ENCODE measurements around the gene PPP1CC. TPM values are rescaled to one million over a fixed set of nuclear protein-coding genes. Genes with fewer than 3 reads are reported as not detected.
A peak's percentile ranks its signal among the peaks of the same experiment; 100 is the strongest.

PPP1CC gene
- total RNA-seq, 6 experiments from 2014 or later: 95.2 to 140 (median 134) TPM

DNA sequence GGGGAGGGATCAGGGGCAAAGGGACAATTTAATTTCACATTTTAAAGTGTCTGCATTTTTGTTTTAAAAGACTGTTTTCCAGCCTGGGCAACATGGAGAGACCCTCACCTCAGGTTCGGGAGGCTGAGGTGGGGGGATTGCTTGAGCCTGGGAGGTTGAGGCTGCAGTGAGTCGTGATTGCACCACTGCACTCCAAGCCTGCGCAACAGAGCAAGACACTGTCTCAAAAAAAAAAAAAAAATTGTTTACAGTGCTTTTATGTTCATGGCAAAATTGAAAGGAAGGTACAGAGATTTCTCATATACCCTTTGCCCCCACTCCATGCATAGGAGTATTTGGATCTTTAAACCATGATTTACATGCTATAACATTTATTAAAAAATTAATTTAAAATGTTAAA lies 37.4 kb downstream of the PPP1CC start:
- no peaks in the 10 kb centered on the region for H3K9me3 Mint-ChIP-seq
- H3K4me3 Mint-ChIP-seq: no peak overlapping the region
- no peaks in the 10 kb centered on the region; the same call in 1 of the 2 replicates for H3K36me3 Mint-ChIP-seq (ENCODE audit: low read depth)
- H3K4me1 Mint-ChIP-seq (ENCODE audit: low read depth): no peaks in the 10 kb centered on the region
- DNase-seq: no peak
- no peak overlapping the region for H3K27ac Mint-ChIP-seq
- peaks cover 3% of the 10 kb centered on the region; the same call in 1 of the 2 replicates for H3K27me3 Mint-ChIP-seq (ENCODE audit: insufficient read depth)
- TF ChIP-seq, protein P1, sequence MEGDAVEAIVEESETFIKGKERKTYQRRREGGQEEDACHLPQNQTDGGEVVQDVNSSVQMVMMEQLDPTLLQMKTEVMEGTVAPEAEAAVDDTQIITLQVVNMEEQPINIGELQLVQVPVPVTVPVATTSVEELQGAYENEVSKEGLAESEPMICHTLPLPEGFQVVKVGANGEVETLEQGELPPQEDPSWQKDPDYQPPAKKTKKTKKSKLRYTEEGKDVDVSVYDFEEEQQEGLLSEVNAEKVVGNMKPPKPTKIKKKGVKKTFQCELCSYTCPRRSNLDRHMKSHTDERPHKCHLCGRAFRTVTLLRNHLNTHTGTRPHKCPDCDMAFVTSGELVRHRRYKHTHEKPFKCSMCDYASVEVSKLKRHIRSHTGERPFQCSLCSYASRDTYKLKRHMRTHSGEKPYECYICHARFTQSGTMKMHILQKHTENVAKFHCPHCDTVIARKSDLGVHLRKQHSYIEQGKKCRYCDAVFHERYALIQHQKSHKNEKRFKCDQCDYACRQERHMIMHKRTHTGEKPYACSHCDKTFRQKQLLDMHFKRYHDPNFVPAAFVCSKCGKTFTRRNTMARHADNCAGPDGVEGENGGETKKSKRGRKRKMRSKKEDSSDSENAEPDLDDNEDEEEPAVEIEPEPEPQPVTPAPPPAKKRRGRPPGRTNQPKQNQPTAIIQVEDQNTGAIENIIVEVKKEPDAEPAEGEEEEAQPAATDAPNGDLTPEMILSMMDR (IDR thresholded peaks at IDR 0.05): no peak

DNA sequence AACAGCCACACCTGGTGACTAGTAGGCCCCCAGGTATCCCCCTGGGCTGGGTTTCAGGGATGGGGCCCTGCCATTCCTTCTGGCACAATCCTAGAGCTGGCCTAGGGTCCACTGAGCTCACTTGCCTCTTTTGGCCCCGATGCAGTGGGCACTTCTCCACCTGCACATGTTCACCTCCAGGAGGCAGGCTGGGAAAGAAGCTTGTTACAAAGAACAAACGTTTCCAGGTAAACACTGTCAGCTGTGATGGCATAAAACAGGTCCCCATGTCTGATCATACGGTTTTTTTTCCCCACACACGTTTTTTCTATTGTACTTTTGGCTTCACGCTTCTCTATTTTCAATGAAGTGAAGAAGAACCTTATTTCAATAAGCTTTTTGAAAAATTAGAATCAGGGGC lies 37.9 kb downstream of the PPP1CC start:
- no peaks in the 10 kb centered on the region for H3K9me3 Mint-ChIP-seq
- H3K36me3 Mint-ChIP-seq (ENCODE audit: low read depth): no peaks in the 10 kb centered on the region
- no peaks in the 10 kb centered on the region for H3K4me1 Mint-ChIP-seq (ENCODE audit: low read depth)
- H3K4me3 Mint-ChIP-seq: no peak overlapping the region
- peaks cover 3% of the 10 kb centered on the region; the same call in 1 of the 2 replicates for H3K27me3 Mint-ChIP-seq (ENCODE audit: insufficient read depth)
- H3K27ac Mint-ChIP-seq: no peak overlapping the region
- DNase-seq: no peak
- TF ChIP-seq, protein P1 (IDR thresholded peaks at IDR 0.05): peak; percentile 27; the same call in 1 of the 2 replicates

DNA sequence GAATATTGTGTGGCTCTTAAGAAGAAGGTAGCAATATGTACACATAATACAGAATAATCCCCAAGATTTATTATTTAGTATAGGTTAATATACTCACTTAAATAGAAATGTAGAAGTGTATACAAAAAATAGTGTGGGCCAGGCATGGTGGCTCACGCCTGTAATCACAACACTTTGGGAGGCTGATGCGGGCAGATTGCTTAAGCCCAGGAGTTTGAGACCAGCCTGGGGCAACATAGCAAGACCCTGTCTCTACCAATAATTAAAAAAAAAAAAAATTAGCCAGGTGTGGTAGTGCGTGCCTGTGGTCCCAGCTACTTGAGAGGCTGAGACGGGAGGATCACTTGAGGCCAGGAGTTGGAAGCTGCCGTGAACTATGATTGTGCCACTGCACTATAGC lies 38.5 kb downstream of the PPP1CC start:
- peaks cover 3% of the 10 kb centered on the region; the same call in 1 of the 2 replicates for H3K27me3 Mint-ChIP-seq (ENCODE audit: insufficient read depth)
- no peaks in the 10 kb centered on the region for H3K4me1 Mint-ChIP-seq (ENCODE audit: low read depth)
- no peaks in the 10 kb centered on the region for H3K36me3 Mint-ChIP-seq (ENCODE audit: low read depth)
- H3K4me3 Mint-ChIP-seq: no peak overlapping the region
- no peak overlapping the region for H3K27ac Mint-ChIP-seq
- no peak for DNase-seq
- TF ChIP-seq, protein P1 (IDR thresholded peaks at IDR 0.05): no peak
- no peaks in the 10 kb centered on the region for H3K9me3 Mint-ChIP-seq

DNA sequence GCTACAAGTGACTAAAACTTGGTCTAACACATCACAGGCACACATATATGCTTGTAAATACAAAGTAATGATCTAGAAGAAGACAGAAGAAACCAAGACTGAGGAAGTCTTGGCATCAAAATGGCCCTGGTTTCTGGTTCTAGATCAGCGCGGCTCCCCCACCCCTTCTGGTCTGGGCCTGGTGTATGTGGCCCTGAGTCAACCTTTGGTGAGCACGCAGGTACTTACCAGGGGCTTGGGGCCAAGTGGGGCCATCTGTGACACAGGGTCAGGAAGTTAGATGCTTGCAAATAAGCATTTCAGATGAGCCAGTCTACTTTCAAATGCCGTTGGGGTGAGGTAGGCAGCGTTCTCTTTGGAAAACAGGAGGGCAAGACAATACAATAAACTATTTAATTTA lies 40.6 kb downstream of the PPP1CC start:
- Mint-ChIP-seq H3K4me1 (ENCODE audit: low read depth) (peaks cover 8% of the 10 kb centered on the region; the same call in 1 of the 2 replicates), H3K4me3 (no peak overlapping the region), H3K27ac (no peak overlapping the region), H3K36me3 (ENCODE audit: low read depth) (no peaks in the 10 kb centered on the region), H3K27me3 (ENCODE audit: insufficient read depth) (peaks cover 5% of the 10 kb centered on the region), H3K9me3 (no peaks in the 10 kb centered on the region)
- DNase-seq: no peak
- TF ChIP-seq, protein P1 (IDR thresholded peaks at IDR 0.05): no peak

DNA sequence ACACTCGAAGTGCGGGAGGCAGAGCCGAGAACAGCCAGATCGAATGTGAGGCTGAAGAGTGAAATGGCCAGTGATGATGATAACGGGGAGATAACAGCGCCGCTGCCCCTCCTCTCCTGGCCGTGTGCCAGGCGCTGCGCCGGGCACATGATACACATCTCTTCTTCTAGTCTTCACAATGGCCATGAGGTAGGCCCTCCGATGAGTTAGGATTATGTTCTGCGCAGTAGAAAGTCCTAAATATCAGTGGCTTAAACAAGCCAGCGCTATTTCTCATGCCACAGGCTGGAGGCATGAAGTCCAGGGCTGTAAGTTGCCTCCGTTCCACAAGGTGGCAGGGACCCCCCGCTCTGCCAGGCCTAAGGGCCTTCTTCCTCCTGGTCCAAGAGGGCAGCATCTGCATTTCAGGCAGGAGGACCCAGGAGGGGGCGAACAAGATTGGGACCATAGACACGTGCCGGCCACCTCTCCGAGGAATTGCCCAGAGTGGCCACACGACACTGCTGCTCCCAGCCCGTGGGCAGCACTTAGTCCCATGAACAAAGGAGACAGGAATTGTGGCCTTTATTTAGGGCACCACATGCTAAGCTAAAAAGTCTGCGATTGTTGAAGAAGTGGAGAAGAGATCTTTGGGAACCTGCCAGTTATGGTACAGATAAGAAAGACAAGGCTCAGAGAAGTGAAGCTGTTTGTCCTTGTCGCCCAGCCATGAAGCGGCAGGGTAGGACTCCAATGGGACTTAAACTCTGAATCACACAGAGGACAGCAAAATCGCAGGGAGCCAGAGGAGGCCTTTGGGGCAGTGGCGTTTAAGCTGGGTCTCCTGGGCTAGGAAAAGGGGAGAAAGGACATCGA lies 42.9 kb downstream of the PPP1CC start:
- H3K4me1 Mint-ChIP-seq (ENCODE audit: low read depth): peaks cover 8% of the 10 kb centered on the region; the same call in 1 of the 2 replicates
- no peaks in the 10 kb centered on the region for H3K9me3 Mint-ChIP-seq
- no peak for DNase-seq
- no peak overlapping the region for H3K27ac Mint-ChIP-seq
- H3K27me3 Mint-ChIP-seq (ENCODE audit: insufficient read depth): peaks cover 7% of the 10 kb centered on the region
- TF ChIP-seq, protein P1 (IDR thresholded peaks at IDR 0.05): no peak; the same call in 1 of the 2 replicates
- no peaks in the 10 kb centered on the region for H3K36me3 Mint-ChIP-seq (ENCODE audit: low read depth)
- H3K4me3 Mint-ChIP-seq: no peak overlapping the region
